8988T (cell line): ENCODE data around the gene ANKS6.
"Not testable (repeated sequence)": the region's sequence is repeated elsewhere in the genome, so short reads cannot be mapped to it uniquely, and the experiment has no call there.

Experiments
- DNase-seq: peaks from one replicate; pipeline ENCODE4 v3.0.0; 2011

ANKS6 gene

DNA sequence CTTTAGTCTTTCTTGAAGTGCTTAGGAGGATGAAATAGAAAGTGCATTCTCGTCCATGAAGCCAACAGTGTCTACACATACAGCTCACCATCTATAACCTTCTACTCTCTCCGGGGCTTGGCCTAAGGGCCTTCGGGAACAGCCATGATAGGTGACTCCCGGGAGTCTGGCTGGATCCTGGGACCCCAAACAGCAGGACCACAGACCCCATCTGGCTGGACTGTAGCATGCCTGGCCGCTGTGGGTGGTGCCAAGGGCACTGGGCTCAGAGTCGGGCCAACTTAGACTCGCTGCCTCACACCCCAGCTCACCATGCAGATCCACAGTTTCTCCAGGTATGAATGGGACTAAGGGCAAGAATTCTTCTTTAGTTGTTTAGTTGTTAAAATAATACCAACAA, 104.0 kb downstream of the ANKS6 start:
- DNase-seq: no peak

DNA sequence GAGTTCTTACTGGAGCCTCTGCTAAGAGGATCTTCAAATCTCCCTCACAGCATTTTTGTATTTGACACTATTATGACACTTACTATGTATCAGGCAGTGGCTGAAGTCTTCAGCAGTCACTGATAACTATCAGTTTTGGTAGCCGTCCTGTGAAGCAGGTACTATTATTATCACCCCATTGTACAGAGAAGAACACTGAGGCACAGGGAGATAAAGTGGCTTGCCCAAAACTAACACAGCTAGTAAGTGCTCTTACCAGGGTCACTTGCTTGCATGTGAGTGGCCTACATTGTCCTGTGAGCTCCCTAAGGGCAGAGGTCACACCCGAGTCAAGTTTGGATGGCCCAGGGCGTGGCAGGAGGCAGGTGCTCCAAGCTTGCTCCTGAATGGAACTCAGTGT, 104.5 kb downstream of the ANKS6 start:
- DNase-seq: no peak

DNA sequence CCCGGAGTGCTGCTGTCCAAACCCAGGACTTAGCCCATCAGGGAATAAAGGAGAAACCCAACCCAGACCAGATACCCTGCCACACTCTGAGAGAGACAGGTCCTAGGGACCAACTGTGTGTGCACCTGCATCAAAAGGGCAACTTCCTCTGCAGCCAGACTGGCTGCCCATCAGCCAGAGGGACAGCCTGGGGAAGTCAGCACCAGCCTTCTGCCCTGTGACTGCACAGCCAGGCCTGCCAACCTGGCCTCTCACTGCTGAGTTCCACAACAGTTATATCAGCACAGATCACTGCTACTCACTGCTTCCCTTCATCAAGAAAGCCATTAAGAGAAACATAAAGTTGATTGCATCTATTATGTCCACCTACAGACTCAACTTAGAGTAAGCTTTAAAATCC, 105.7 kb downstream of the ANKS6 start:
- no peak for DNase-seq

DNA sequence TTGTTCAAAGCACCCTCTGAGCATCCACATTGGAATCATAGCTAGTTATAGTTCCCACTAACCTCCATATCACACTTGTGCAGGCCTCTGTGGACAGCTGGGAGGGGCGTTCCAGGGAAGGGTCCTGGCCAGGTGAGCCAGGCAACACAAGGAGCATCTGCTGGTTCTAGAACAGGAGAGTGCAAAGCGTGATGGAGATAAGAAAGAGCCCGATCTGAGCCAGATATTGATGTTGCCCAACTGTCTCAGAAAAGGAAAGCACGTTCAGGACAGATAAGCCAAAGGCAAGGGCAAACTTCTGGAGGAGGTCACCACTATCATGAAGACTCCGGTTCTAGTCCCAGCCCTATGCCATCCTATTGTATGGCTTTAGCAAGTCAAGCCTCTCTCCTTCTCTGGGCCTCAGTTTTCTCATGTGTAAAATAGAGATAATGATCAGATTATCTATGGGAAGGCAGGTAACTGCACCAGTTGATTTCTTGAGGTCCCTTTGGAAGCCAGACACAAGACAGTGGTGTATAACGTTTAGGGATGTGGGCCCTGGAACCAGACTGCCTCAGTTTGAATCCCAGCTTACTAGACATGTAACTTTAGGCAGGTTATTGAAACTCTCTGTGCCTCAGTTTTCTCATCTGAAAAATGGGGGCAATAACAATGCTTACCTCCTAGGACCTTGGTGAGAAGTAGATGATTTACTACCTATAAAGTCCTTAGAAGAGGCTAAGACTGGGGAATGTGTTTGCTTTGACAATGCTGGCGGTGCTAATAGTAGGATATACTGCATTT, 107.5 kb downstream of the ANKS6 start:
- DNase-seq: no peak

DNA sequence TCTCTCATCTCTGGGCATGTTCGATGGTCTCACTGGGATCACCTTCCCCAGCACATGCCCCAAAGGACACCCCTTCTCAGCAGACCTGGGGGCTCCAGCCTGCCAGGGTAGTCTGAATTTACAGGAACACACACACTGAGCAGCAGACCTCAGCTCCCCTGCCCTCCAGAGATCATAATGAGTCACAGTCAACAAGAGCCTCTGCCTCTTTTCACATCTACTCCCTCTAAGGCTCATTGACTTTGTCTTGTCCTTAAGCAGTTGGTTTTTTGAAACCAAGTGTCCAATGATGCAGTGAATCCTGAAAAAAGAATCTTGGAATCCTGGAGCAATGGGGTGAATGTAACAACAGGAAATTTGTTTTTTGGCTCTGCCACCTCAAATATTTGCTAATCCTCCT, 108.4 kb downstream of the ANKS6 start:
- DNase-seq: no peak

DNA sequence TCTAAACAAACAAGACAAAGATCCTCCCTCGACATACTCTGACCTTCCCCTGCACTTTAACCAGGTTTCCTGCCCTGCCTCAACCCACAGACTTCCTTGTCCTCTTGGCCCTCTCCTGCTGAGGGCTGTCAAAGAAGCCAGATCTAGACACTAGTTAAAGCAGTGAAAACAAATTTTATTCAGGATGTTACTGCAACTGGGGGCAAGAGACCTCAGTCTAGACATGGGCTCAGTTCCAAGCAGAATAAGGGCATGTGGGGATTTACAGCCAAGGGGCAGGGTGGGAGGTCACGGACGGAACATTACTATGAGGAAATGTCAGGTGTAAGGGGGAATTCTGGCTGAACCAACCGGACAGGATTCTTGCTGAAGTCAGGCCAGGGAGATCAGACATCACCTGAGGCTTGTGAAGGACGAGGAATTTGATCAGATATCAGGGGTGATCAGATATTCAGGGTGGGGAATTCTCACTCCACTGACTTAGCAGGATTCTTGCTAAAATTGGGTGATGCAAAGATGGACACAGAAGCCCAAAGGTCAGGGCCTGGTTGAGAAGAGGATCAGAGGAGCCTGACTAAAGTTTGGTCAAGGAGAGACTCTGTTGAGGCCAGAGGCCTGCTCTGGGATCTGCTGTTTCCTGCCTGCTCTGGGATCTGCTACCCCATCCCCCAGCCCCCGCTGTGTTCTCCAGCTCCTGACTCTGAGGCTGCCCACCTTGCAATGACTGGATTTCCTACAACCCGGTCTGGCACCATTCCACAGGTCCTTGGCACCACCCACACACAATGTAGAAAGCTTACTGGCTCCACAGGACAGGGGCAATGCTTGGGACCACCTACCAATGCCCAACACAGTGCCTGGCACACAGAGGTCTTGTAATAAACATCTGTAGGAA, 109.1 kb downstream of the ANKS6 start:
- no peak for DNase-seq

DNA sequence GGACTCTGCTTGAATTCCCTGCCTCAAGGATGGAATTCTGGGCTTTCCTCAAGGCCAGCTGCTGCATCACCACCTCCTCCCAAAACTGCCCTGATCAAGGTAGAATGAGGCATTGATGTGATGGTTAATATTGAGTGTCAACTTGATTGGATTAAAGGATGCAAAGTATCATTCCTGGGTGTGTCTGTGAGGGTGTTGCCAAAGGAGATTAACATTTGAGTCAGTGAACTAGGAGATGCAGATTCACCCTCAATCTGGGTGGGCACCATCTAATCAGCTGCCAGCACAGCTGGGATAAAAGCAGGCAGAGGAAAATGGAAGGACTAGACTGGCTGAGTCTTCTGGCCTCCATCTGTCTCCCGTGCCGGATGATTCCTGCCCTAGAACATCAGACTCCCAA, 111.5 kb downstream of the ANKS6 start:
- DNase-seq: not testable (repeated sequence)
